Measurements from ENCODE around the gene ATG16L2. TPM values are rescaled to one million over a fixed set of nuclear protein-coding genes. Genes with fewer than 3 reads are reported as not detected.

ATG16L2 gene
- total and polyA plus RNA-seq, 9 of the 15 experiments (the other 6 are each of a cell fraction or from before 2014, with no cell fraction given), result 0.18 to 11.2 (median 6.2) TPM

DNA sequence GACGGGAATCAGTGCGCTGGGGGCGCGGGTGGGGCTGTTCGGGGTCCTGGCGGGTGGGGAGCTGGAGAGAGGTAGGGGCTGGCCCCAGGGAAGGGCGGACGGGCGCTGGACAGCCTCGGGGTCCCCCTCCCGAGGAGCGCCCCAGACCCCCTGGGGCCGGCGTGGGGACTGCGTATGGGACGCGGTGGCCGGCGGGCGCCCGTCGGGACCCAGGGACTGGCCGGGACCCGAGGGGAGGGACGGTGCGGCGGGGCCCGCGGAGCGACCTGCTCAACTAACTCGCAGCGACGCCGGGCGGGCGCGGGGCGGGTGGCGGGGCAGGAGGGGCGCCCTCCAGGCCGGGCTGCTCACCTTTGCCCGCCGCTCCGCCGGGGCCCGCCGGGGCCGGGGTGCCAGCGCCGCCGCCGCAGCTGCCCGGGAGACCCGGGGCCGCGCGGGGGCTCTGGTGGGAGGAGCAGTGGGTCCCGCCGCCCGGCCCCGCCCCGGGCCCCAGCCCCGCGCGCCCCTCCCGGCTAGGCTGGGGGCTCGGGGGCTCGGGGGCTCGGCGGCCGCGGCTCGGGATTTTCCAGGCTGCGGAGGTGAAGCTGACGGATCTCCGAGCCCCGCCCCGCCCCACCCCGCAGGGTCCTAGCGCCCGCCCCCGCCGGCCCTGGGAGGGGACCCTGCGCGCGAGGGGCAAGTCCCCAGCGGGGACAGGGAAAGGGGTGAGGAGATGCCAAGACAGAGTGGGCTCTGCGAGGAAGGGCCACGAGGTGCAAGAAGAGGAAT lies 32.7 kb upstream of the ATG16L2 start:
- BruUV-seq (replicated peaks), result no TSS peak
- DNase-seq (ENCODE audit: extremely low read depth in 1 of 4, low spot score in 3 of 4) (peak; percentile 59 to 89 (median 84)), ATAC-seq (peak; percentile 53), FAIRE-seq (no peak)
- Histone ChIP-seq H3K4me2 (ENCODE audit: insufficient read depth, low read length) (peak overlapping the region; percentile 72), H2AFZ (ENCODE audit: low read depth, low read length) (peak overlapping the region; percentile 57; the same call in 1 of the 2 replicates), H4K20me1 (replicated peaks; ENCODE audit: control insufficient read depth, insufficient read depth, low read length) (no peaks in the 10 kb centered on the region), H3K4me3 (peak overlapping the region; percentile 43), H3K9me1 (ENCODE audit: control insufficient read depth, insufficient read depth, low read length) (no peaks in the 10 kb centered on the region), H3K27me3 (ENCODE audit: control insufficient read depth in 2 of 2, insufficient read depth in 2 of 2, low read length in 2 of 2) (no peaks in the 10 kb centered on the region), H3K36me3 (ENCODE audit: control insufficient read depth, insufficient read depth, low read length) (0 out of 3 replicates have a peak, but pooled peaks cover 6% of the 10 kb centered on the region), H3K9me3 (replicated peaks; ENCODE audit: control insufficient read depth, insufficient read depth, low read depth, low read length) (no peaks in the 10 kb centered on the region), H3K9ac (ENCODE audit: insufficient read depth in 1 of 2, low read depth in 2 of 2, low read length in 2 of 2) (peak overlapping the region; percentile 31 to 87; a peak in 3 of 4 replicates), H3K79me2 (ENCODE audit: control insufficient read depth, insufficient read depth, low read length) (peaks cover 8% of the 10 kb centered on the region; the same call in 2 of the 3 replicates), H3K4me1 (replicated peaks in 1 of 2; ENCODE audit: control insufficient read depth in 2 of 2, insufficient read depth in 2 of 2, low read length in 2 of 2) (peaks cover 65 to 68% of the 10 kb centered on the region in 2 experiments), H3K27ac (ENCODE audit: extremely low read depth, low read depth, low read length) (no peak overlapping the region)
- in situ Hi-C loops (cut with MboI), result no loop called here
- WGBS (ENCODE audit: insufficient coverage, low coverage, missing lambda C conversion rate), result 7% methylated on average over 16 of the region's 89 CpGs
- POLR2A ChIA-PET, result interaction anchor here (0.6 to 1.5 kb wide), 4 partner anchors 9 to 33 kb away, joined by 3 to 8 read pairs (median 4); partner anchors contain the start of gene STARD10
- CTCF ChIA-PET (ENCODE audit: low intra/inter-chr PET ratio), result no interaction called here
- intact Hi-C loops (cut with micrococcal nuclease), result no loop called here
- TF ChIP-seq CUX1 (CRISPR knock-in tag; IDR thresholded peaks at IDR 0.05) (no peak), DPF2 (IDR thresholded peaks at IDR 0.05) (no peak), ZNF41 (CRISPR knock-in tag; conservative IDR thresholded peaks at IDR 0.05) (no peak), YBX1 (IDR thresholded peaks at IDR 0.05) (no peak), ZNF75A (CRISPR knock-in tag; IDR thresholded peaks at IDR 0.05) (no peak), PHB (CRISPR knock-in tag; IDR thresholded peaks at IDR 0.05) (no peak), COPS2 (conservative IDR thresholded peaks at IDR 0.05) (no peak), KAT2B (IDR thresholded peaks at IDR 0.05; ENCODE audit: low read depth, low read length) (no peak), SRSF7 (optimal IDR thresholded peaks at IDR 0.05; ENCODE audit: low read depth, low read length) (no peak), POLR2G (IDR thresholded peaks at IDR 0.05; ENCODE audit: low read depth, low read length) (peak; percentile 40; the same call in 1 of the 2 replicates), FOXP1 (CRISPR knock-in tag; IDR thresholded peaks at IDR 0.05) (no peak), SNIP1 (IDR thresholded peaks at IDR 0.05; ENCODE audit: low read depth) (no peak), KAT7 (CRISPR knock-in tag; IDR thresholded peaks at IDR 0.05; ENCODE audit: borderline replicate concordance) (no peak), HNRNPLL (IDR thresholded peaks at IDR 0.05; ENCODE audit: low read depth, low read length, poor library complexity, severe bottlenecking) (no peak), CAMTA2 (CRISPR knock-in tag; conservative IDR thresholded peaks at IDR 0.05) (no peak), EGR1 (conservative IDR thresholded peaks at IDR 0.05) (0 out of 2 replicates have a peak, but pooled peaks have one; percentile 26)
- TF ChIP-seq, protein P1, sequence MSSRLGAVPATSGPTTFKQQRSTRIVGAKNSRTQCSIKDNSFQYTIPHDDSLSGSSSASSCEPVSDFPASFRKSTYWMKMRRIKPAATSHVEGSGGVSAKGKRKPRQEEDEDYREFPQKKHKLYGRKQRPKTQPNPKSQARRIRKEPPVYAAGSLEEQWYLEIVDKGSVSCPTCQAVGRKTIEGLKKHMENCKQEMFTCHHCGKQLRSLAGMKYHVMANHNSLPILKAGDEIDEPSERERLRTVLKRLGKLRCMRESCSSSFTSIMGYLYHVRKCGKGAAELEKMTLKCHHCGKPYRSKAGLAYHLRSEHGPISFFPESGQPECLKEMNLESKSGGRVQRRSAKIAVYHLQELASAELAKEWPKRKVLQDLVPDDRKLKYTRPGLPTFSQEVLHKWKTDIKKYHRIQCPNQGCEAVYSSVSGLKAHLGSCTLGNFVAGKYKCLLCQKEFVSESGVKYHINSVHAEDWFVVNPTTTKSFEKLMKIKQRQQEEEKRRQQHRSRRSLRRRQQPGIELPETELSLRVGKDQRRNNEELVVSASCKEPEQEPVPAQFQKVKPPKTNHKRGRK (tag; IDR thresholded peaks at IDR 0.05), result no peak

All from K562 (cell line).